C4-2B (cell line): Measurements from ENCODE around the gene GRHL1.

Source experiments
- ZFX ChIP-seq: fragments of 450-650 bp; IDR thresholded peaks from 2 replicates; pipeline ENCODE4 v1.6.1; 2017
- TF ChIP-seq, protein P1 (sequence below): fragments of 450-650 bp; conservative IDR thresholded peaks from 2 replicates; pipeline ENCODE4 v1.5.1; 2017; ENCODE audit warnings: mild to moderate bottlenecking

DNA sequence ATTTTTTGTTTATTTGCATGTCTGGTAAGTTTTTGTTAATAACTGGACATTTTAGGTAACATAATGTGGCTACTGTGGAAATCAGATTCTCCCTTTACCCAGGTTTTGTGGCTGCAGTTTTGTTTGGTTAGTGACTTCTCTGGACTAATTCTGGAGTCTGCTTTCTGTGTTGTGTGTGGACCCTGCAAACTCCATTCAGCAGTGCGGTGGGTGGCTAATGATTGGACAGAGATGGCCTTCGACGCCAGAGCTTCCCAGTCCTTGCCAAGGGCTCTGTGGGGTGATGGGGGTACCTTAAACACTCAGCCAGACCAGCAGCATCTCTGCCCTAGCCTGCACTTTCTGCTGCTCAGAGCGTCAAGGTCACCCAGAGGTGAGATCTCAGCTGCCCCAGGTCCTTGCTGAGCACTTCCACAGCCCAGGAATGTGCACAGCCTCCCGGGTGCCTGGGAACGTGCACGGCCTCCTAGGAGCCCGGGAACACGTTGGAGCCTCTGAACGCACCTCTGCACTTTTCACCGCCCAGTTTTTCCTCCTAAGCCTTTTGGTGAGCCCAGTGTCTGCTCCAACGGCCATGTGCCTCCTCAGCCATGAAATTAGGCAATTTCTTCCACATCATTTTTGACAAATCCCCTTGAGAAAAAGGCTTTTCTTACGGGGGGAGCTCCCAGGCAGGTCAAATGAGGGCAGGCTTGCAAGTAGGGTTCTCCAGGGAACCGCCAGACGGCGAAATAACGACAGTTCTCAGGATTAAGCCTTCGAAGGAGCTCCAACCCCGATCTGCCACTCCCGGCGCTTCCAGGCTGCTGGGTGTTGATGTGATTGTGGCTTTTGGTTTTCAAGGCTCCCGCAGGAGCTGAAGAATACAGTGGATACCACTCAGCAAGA, 56.7 kb downstream of the GRHL1 start:
- TF ChIP-seq, protein P1, sequence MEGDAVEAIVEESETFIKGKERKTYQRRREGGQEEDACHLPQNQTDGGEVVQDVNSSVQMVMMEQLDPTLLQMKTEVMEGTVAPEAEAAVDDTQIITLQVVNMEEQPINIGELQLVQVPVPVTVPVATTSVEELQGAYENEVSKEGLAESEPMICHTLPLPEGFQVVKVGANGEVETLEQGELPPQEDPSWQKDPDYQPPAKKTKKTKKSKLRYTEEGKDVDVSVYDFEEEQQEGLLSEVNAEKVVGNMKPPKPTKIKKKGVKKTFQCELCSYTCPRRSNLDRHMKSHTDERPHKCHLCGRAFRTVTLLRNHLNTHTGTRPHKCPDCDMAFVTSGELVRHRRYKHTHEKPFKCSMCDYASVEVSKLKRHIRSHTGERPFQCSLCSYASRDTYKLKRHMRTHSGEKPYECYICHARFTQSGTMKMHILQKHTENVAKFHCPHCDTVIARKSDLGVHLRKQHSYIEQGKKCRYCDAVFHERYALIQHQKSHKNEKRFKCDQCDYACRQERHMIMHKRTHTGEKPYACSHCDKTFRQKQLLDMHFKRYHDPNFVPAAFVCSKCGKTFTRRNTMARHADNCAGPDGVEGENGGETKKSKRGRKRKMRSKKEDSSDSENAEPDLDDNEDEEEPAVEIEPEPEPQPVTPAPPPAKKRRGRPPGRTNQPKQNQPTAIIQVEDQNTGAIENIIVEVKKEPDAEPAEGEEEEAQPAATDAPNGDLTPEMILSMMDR, result no peak
- TF ChIP-seq ZFX, result no peak
